ENCODE measurements around the gene SMS.
"Not testable (repeated sequence)": the region's sequence is repeated elsewhere in the genome, so short reads cannot be mapped to it uniquely, and the experiment has no call there.

The SMS gene

DNA sequence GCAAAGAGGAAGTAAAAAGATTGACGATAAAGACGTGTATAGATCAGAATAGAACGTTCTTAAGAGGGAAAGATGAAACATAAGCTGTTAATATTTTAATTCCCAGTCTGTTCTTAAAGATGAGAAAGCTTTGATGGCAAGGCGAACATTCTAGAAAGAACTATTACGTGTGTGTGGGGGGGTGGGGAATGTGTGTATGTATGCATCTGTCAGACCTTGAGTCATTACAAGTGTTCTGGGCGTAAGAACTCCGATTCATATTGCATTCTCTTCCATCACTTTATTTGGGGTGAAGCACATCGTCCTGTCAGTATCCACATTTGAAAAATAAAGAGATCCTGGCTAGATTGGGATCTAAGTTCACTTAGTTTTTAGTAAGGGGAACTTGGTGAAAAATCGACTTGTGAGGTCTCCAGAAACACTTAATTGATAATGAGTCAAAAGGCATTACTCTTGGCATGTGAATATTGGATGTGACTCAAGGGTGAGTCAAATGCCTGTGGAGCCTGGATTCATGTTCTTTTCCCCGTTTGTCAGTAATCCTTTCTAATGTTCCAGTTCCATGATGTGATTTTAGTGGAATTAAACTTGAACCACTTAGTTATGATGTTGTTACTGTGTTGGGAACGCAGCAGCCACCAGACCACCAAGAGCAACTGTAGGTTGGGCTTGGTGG lies 3.1 kb downstream of the SMS start:
- Mint-ChIP-seq H3K4me3 (peak overlapping the region; percentile 61 to 82), H3K27ac (peak overlapping the region; percentile 16 to 89), H3K9me3 (no peaks in the 10 kb centered on the region), H3K27me3 (no peaks in the 10 kb centered on the region), H3K4me1 (peaks cover 52% of the 10 kb centered on the region)
- DNase-seq: no peak
- ATAC-seq: no peak

DNA sequence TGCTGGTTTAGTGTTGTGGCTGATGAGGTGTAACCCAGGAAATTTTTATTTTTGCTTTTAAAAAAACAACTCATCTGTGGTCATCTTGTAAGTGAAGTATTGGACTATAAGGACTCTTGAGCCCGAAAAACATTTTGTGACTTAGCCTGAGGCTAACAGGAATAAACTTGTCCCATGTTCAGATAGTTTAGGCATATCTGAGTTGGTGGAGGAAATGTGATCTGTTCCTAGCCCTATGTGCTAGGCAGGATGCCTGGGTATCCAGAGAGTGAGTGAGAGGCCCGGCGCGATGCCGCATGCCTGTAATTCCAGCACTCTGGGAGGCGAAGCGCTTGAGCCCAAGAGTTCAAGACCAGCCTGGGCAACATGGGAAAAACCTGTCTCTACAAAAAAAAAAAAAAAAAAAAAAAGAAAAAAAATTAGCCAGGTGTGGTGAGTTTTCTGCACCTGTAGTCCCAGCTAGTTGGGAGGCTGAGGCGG lies 3.7 kb downstream of the SMS start:
- Mint-ChIP-seq H3K4me3 (no peak overlapping the region), H3K4me1 (peaks cover 52% of the 10 kb centered on the region), H3K27ac (no peak overlapping the region), H3K9me3 (no peaks in the 10 kb centered on the region), H3K27me3 (no peaks in the 10 kb centered on the region)
- DNase-seq (no peak), ATAC-seq (no peak)

GRCh38 chrX:21946925-21947641 lies 6.6 kb downstream of the SMS start:
- ATAC-seq (no peak), DNase-seq (no peak)
- peak overlapping the region in 1 of 2 donors; percentile 34 for H3K27ac Mint-ChIP-seq
- H3K4me1 Mint-ChIP-seq: peaks cover 58% of the 10 kb centered on the region
- H3K4me3 Mint-ChIP-seq: peak overlapping the region in 1 of 2 donors; percentile 10
- H3K27me3 Mint-ChIP-seq: no peaks in the 10 kb centered on the region
- H3K9me3 Mint-ChIP-seq: no peaks in the 10 kb centered on the region

DNA sequence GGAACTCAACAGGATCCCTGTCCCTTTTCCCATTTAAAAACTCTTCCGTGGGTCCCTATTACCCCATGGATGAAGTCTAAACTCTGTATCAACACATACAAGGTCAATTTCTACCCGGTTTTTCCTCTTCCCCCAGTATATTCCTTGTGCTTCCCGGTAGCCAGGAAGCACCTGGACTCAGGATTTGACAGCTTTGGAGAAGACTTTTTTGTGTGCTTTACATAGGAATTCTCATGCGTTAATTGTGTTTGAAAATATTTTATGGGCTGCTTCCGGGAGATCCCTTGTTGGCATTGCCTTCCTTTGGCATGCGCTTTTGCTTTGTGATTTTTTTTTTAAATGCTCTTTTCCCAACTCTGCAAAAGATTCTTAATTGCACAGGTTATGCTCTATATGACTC lies 7.2 kb downstream of the SMS start:
- Mint-ChIP-seq H3K9me3 (no peaks in the 10 kb centered on the region), H3K4me1 (peaks cover 56% of the 10 kb centered on the region), H3K27ac (no peak overlapping the region), H3K27me3 (no peaks in the 10 kb centered on the region), H3K4me3 (no peak overlapping the region)
- DNase-seq: no peak
- no peak for ATAC-seq

GRCh38 chrX:21948897-21949578 lies 8.5 kb downstream of the SMS start:
- Mint-ChIP-seq H3K4me3 (no peak overlapping the region), H3K9me3 (no peaks in the 10 kb centered on the region), H3K4me1 (peaks cover 48% of the 10 kb centered on the region), H3K27me3 (no peaks in the 10 kb centered on the region), H3K27ac (no peak overlapping the region)
- DNase-seq (no peak), ATAC-seq (no peak)

DNA sequence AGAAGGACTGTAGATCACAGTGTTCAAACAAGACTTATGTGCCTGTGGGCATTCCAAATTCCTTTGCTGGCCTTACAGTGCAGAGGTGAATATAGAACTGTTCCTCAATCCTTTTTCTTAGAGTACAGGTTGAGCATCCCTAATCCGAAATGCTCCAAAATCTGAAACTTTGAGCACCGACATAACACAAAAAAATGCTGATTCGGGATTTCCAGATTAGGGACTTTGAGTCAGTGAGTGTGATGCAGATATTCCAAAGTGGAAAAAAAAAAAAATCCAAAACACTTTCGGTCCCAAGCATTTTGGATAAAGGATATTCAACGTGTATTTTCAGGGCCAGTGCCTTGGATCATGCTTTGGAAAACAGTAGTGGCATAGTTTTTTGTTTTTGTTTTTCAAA lies 9.2 kb downstream of the SMS start:
- Mint-ChIP-seq H3K27ac (no peak overlapping the region), H3K4me1 (peaks cover 46% of the 10 kb centered on the region), H3K27me3 (no peaks in the 10 kb centered on the region), H3K4me3 (no peak overlapping the region), H3K9me3 (no peaks in the 10 kb centered on the region)
- DNase-seq (no peak), ATAC-seq (no peak)

GRCh38 chrX:21950557-21950956 lies 10.0 kb downstream of the SMS start:
- H3K27me3 Mint-ChIP-seq, H3K27ac Mint-ChIP-seq, ATAC-seq, H3K4me3 Mint-ChIP-seq, DNase-seq, H3K9me3 Mint-ChIP-seq: not testable (repeated sequence)
- peaks cover 50% of the 10 kb centered on the region for H3K4me1 Mint-ChIP-seq

- no peaks in the 10 kb centered on the region for H3K9me3 Mint-ChIP-seq
- no peak overlapping the region for H3K4me3 Mint-ChIP-seq
- H3K4me1 Mint-ChIP-seq: peaks cover 41% of the 10 kb centered on the region
- no peak overlapping the region for H3K27ac Mint-ChIP-seq
- no peak for ATAC-seq
- no peaks in the 10 kb centered on the region for H3K27me3 Mint-ChIP-seq
- DNase-seq: no peak
Observed at GRCh38 chrX:21952624-21953023, 12.1 kb downstream of the SMS start.

GRCh38 chrX:21953195-21953830 lies 12.8 kb downstream of the SMS start:
- H3K27ac Mint-ChIP-seq, DNase-seq, H3K4me3 Mint-ChIP-seq, H3K9me3 Mint-ChIP-seq, H3K27me3 Mint-ChIP-seq, ATAC-seq: not testable (repeated sequence)
- peaks cover 43% of the 10 kb centered on the region for H3K4me1 Mint-ChIP-seq

GRCh38 chrX:21955403-21956189 lies 15.1 kb downstream of the SMS start:
- DNase-seq (no peak), ATAC-seq (no peak)
- H3K4me1 Mint-ChIP-seq: peaks cover 60% of the 10 kb centered on the region
- peak overlapping the region in 1 of 2 donors; percentile 42 for H3K27ac Mint-ChIP-seq
- no peak overlapping the region for H3K4me3 Mint-ChIP-seq
- no peaks in the 10 kb centered on the region for H3K9me3 Mint-ChIP-seq
- no peaks in the 10 kb centered on the region for H3K27me3 Mint-ChIP-seq

DNA sequence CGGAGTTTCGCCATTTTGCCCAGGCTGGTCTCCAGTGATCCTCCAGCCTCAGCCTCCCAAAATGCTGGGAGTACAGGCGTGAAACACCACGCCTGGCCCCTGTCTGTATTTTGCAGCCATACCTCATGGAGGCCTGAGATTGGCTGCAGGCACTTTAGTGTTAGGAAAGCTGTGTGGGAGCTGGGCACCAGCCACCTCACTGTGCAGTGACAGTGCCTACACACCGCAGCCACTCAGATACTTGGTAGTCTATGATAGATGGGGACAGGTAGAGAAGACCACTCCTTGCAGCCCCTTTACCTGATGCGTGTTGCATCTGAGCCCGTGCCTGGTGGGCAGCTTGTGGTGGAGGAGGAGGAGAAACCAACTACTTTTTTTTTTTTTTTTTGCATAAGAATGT lies 16.3 kb downstream of the SMS start:
- Mint-ChIP-seq H3K27me3 (no peaks in the 10 kb centered on the region), H3K4me3 (no peak overlapping the region), H3K9me3 (no peaks in the 10 kb centered on the region), H3K27ac (no peak overlapping the region), H3K4me1 (peaks cover 60% of the 10 kb centered on the region)
- DNase-seq: no peak
- ATAC-seq: no peak

DNA sequence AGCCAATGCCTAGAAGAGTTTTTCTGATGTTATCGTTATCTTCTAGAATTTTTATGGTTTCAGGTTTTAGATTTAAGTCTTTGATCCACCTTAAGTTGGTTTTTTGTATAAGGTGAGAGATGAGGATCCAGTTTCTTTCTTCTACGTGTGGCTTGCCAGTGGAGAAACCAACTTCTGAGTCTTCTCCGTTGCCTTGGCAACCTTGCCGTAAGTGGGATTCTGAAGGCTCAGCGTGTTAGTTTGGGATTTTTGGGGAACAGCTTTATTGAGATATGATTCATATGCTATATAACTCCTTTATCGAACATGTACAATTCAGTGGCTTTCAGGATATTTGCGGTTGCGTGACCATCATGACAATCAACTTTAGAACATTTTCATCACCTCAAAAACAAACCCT lies 17.7 kb downstream of the SMS start:
- Mint-ChIP-seq H3K27ac (peak overlapping the region in 1 of 2 donors; percentile 84), H3K4me1 (peaks cover 56% of the 10 kb centered on the region), H3K4me3 (no peak overlapping the region), H3K9me3 (no peaks in the 10 kb centered on the region), H3K27me3 (no peaks in the 10 kb centered on the region)
- ATAC-seq (no peak), DNase-seq (no peak)

DNA sequence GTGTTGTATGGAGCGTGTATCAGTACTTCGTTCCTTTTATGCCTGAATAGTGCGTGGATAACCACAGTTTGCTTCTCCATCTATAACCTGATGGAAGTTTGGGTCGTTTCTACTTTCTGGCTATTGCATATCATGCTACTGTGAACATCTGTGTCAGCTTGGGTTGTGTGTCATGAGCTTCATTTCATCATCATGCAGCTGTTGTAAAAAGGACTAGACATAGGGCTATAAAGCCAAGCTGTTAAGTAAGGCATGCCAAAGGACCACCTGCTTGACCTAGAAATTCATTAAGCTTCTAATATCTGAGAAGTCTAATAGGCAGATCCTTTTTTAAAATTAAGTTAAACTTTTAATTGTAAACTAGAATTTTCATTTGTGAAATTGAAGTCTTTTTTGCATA lies 18.4 kb downstream of the SMS start:
- Mint-ChIP-seq H3K27ac (no peak overlapping the region), H3K9me3 (no peaks in the 10 kb centered on the region), H3K4me1 (peaks cover 55% of the 10 kb centered on the region), H3K4me3 (no peak overlapping the region), H3K27me3 (no peaks in the 10 kb centered on the region)
- DNase-seq: no peak
- no peak for ATAC-seq

DNA sequence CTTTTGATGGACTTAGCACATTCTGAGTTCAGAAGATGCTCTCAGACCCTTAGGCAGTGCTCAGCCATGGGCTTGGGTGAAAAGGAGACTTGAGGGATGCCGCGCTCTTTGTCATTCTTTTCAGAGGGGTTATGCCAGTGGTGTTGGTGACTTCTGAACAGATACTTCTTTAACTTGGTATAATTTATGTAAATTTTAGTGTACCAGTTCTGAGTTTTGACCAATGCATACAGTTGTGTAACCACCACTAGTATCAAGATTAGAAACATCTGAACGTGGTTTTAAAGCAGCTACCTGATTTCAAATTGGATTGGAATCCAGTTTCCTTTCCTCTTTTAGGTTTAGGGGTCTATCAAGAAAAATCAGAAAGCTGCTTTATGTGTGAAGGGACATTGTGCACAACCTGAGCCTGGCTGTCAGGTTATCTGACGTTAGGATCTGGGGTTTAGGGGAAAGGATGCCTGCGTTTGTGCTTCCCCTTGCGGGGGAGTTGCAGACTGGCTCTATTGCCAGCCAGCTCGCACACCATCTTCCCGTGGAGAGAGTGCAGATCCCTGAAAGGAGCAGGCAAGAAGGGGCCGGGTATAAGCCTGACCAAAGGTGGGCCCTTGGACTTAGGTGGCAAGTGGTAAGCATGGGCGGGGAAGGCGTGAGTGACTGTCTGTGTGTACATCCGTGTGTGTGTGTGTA lies 19.0 kb downstream of the SMS start:
- Mint-ChIP-seq H3K4me1 (peaks cover 55% of the 10 kb centered on the region), H3K27me3 (no peaks in the 10 kb centered on the region), H3K9me3 (no peaks in the 10 kb centered on the region), H3K27ac (peak overlapping the region in 1 of 2 donors; percentile 76), H3K4me3 (peak overlapping the region in 1 of 2 donors; percentile 15)
- DNase-seq: no peak
- peak; percentile 67 for ATAC-seq
